Vagina (tissue), 2 donors: Measurements from ENCODE around the gene ACOXL. TPM values are rescaled to one million over a fixed set of nuclear protein-coding genes. Genes with fewer than 3 reads are reported as not detected.

ENCODE experiments used
- DNase-seq, 2 donors: peaks; one replicate each; pipeline ENCODE4 v3.0.0-alpha.2; 2017; ENCODE audit errors: extremely low spot score in 2 of 2
- H3K27ac ChIP-seq: fragments of 200-600 bp; sonication (generic); one replicate; pipeline ENCODE4 v1.5.1; 2019
- H3K27me3 ChIP-seq: fragments of 200-600 bp; sonication (generic); one replicate; pipeline ENCODE4 v1.5.1; 2019
- H3K36me3 ChIP-seq, 2 donors: fragments of 200-600 bp; sonication (generic); one replicate each; pipeline ENCODE4 v1.5.1; 2017 to 2019
- H3K4me1 ChIP-seq: fragments of 200-600 bp; sonication (generic); one replicate; pipeline ENCODE4 v1.5.1; 2019
- H3K4me3 ChIP-seq, 2 donors: fragments of 200-600 bp; sonication (generic); 1 replicate in 1 of 2; 2 replicates in 1 of 2; pipeline ENCODE4 v1.5.1; 2016 to 2019
- H3K9me3 ChIP-seq: fragments of 200-600 bp; sonication (generic); one replicate; pipeline ENCODE4 v1.5.1; 2019
- POLR2A ChIP-seq, 2 donors: fragments of 450-650 bp; IDR thresholded peaks; one replicate each; pipeline ENCODE4 v1.6.1; 2017; ENCODE audit warnings: antibody characterized with exemption in 2 of 2, mild to moderate bottlenecking in 2 of 2, moderate library complexity in 2 of 2
- POLR2AphosphoS5 ChIP-seq, 2 donors: sonication (generic); formaldehyde crosslinking; IDR thresholded peaks; one replicate each; pipeline ENCODE4 v1.9.0; 2017; ENCODE audit warnings: antibody characterized with exemption in 2 of 2, mild to moderate bottlenecking in 2 of 2, low read depth in 1 of 2; ENCODE audit not compliant: insufficient read depth in 1 of 2
- intact Hi-C: fragments of 100-400 bp; cut with DNase I; formaldehyde crosslinking; loops from one replicate; pipeline ENCODE4 v1.15.1; 2023
- total RNA-seq: library from RNA; depleted of rRNA; stranded (reverse); fragments of >200 nt; gene quantifications from one replicate; pipeline ENCODE4 v1.2.3, GENCODE V29; 2016
- TF ChIP-seq, protein P1 (sequence below), 3 experiments: fragments of 450-650 bp in 2 of 3; fragments of 200-600 bp in 1 of 3; sonication (generic) in 1 of 3; IDR thresholded peaks; one replicate each; pipeline ENCODE4 v1.5.1; 2017 to 2019; ENCODE audit warnings: antibody characterized with exemption in 3 of 3, mild to moderate bottlenecking in 2 of 3, moderate library complexity in 2 of 3

The ACOXL gene
- total RNA-seq, 1 donor from 2014 or later: not detected

DNA sequence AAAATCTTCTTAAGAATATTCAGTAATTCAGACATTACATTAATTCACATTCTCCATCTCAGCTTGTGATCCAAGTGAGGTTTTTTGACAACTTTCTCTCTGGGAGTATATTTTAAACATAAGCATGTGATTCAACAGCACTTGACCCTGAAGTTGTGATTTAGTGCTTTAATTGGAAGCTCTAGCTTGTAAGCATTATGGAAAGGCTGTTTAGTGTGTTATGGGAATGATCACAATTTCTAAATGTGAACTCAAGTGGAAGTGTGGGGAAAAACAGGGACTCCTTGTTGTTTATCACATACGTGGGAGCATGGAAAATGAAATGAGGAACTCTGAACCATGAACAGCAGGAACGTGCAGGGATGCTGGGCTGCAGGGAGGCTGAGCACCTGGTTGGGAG is 239.4 kb downstream of the ACOXL start:
- intact Hi-C loops: no loop called here
- no peak overlapping the region for H3K27ac ChIP-seq
- H3K27me3 ChIP-seq: no peaks in the 10 kb centered on the region
- no peak overlapping the region for H3K4me3 ChIP-seq
- H3K36me3 ChIP-seq: no peaks in the 10 kb centered on the region
- no peaks in the 10 kb centered on the region for H3K4me1 ChIP-seq
- H3K9me3 ChIP-seq: no peaks in the 10 kb centered on the region
- TF ChIP-seq POLR2A (IDR thresholded peaks at IDR 0.05) (no peak), POLR2AphosphoS5 (IDR thresholded peaks at IDR 0.05; ENCODE audit: insufficient read depth in 1 of 2, low read depth in 1 of 2) (no peak)
- TF ChIP-seq, protein P1, sequence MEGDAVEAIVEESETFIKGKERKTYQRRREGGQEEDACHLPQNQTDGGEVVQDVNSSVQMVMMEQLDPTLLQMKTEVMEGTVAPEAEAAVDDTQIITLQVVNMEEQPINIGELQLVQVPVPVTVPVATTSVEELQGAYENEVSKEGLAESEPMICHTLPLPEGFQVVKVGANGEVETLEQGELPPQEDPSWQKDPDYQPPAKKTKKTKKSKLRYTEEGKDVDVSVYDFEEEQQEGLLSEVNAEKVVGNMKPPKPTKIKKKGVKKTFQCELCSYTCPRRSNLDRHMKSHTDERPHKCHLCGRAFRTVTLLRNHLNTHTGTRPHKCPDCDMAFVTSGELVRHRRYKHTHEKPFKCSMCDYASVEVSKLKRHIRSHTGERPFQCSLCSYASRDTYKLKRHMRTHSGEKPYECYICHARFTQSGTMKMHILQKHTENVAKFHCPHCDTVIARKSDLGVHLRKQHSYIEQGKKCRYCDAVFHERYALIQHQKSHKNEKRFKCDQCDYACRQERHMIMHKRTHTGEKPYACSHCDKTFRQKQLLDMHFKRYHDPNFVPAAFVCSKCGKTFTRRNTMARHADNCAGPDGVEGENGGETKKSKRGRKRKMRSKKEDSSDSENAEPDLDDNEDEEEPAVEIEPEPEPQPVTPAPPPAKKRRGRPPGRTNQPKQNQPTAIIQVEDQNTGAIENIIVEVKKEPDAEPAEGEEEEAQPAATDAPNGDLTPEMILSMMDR (IDR thresholded peaks at IDR 0.05): no peak
- DNase-seq: no peak

DNA sequence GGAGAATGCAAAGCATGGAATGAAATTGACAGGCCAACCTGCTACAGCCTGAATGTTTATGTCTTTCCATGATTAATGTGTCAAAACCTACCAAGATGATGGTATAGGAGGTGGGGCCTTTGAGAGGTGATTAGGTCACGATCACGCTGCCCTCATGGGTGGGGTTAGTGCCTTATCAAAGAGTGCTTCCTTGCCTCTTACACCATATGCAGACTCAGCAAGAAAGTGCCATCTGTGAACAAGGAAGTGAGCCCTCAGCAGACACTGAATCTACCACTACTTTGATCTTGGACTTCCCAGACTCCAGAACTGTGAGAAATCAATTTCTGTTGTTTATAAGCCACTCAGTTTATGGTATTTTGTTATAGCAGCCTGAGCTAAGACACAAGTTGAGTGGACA is 240.9 kb downstream of the ACOXL start:
- intact Hi-C loops: no loop called here
- Histone ChIP-seq H3K4me3 (no peak overlapping the region), H3K9me3 (no peaks in the 10 kb centered on the region), H3K4me1 (no peaks in the 10 kb centered on the region), H3K27me3 (no peaks in the 10 kb centered on the region), H3K27ac (no peak overlapping the region), H3K36me3 (no peaks in the 10 kb centered on the region)
- TF ChIP-seq, protein P1 (IDR thresholded peaks at IDR 0.05): no peak
- TF ChIP-seq POLR2A (IDR thresholded peaks at IDR 0.05) (no peak), POLR2AphosphoS5 (IDR thresholded peaks at IDR 0.05; ENCODE audit: insufficient read depth in 1 of 2, low read depth in 1 of 2) (no peak)
- no peak for DNase-seq

DNA sequence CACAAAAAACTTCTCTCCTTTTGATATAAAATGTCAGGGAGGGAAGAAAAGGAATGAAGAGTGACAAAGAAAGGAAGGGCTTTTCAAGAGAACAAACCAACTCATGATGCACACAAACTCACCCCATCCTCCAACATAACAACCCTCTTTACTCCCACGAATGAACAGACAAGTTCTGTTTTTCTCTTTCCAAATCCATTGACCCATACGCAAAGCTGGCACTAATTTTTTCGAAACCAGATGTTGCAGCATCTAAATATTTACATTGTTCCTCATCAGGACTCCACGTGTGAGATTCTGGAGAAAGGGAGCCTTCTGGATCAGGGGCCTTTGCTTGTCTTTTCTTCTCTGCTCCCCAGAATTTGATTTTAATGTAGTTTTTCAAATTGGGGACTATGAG is 245.0 kb downstream of the ACOXL start:
- Histone ChIP-seq H3K9me3 (no peaks in the 10 kb centered on the region), H3K27me3 (no peaks in the 10 kb centered on the region), H3K36me3 (no peaks in the 10 kb centered on the region), H3K27ac (no peak overlapping the region), H3K4me1 (no peaks in the 10 kb centered on the region), H3K4me3 (no peak overlapping the region)
- TF ChIP-seq, protein P1 (IDR thresholded peaks at IDR 0.05): no peak
- TF ChIP-seq POLR2AphosphoS5 (IDR thresholded peaks at IDR 0.05; ENCODE audit: insufficient read depth in 1 of 2, low read depth in 1 of 2) (no peak), POLR2A (IDR thresholded peaks at IDR 0.05) (no peak)
- intact Hi-C loops: no loop called here
- no peak for DNase-seq

DNA sequence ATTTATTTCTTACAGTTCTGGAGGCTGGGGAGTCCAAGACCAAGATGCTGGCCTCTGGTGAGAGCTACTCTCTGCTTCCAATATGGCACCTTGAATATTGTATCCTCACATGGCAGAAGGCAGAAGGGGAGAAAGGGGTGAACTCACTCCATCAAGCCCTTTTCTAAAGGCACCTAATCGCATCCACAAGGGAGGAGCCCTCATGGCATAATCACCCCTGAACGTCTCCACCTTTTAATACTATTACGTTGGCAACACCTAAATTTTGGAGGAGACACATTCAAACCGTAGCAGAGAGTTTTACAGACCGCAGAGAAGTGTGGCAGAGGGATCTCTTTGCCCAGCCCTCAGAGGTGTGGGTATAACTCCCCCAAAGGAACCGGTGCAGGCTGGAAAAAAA is 245.8 kb downstream of the ACOXL start:
- H3K4me3 ChIP-seq: no peak overlapping the region
- TF ChIP-seq POLR2A (IDR thresholded peaks at IDR 0.05) (no peak), POLR2AphosphoS5 (IDR thresholded peaks at IDR 0.05; ENCODE audit: insufficient read depth in 1 of 2, low read depth in 1 of 2) (no peak)
- TF ChIP-seq, protein P1 (IDR thresholded peaks at IDR 0.05): no peak
- DNase-seq: peak in 1 of 2 donors; percentile 54
- no peaks in the 10 kb centered on the region for H3K4me1 ChIP-seq
- H3K9me3 ChIP-seq: no peaks in the 10 kb centered on the region
- no peak overlapping the region for H3K27ac ChIP-seq
- intact Hi-C loops: no loop called here
- H3K27me3 ChIP-seq: no peaks in the 10 kb centered on the region
- H3K36me3 ChIP-seq: no peaks in the 10 kb centered on the region

DNA sequence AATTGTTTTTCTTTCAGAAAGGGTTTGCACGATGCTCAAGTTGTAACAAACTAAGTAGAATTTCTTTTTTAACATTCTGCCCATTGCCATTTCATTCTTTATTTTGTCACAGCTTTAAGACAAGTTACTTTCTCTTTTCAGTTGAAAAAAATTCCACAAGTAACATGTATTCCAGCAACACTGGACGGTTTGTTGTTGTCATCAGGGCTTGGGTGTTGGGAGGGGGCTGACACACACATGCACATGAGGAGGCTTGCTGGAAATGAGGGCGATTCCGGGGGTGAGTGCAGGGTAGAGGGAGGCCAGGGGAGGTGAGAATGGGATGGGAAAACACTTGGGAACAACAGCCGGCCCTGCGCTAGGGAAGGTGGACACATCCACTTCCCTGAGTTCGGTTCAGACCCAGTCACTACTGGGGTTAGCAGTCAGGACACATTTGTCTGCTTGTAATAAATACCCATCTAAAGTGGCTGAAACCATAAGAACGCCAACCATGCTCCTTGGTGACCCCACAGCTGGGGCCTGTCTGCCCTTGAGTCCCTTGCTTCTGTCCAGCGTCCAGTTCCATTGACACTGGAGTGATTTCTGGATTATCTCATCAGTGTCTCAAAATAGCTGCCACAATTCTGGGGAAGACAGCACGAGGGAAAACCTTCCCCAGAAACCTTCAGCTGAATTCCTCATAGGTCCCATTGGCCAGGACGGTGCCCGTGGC is 246.5 kb downstream of the ACOXL start:
- intact Hi-C loops: no loop called here
- no peak overlapping the region for H3K27ac ChIP-seq
- H3K4me3 ChIP-seq: no peak overlapping the region
- H3K36me3 ChIP-seq: no peaks in the 10 kb centered on the region
- no peaks in the 10 kb centered on the region for H3K9me3 ChIP-seq
- no peaks in the 10 kb centered on the region for H3K4me1 ChIP-seq
- no peak for TF ChIP-seq POLR2A (IDR thresholded peaks at IDR 0.05)
- no peak for TF ChIP-seq POLR2AphosphoS5 (IDR thresholded peaks at IDR 0.05; ENCODE audit: insufficient read depth in 1 of 2, low read depth in 1 of 2)
- TF ChIP-seq, protein P1 (IDR thresholded peaks at IDR 0.05): no peak
- DNase-seq: peak in 1 of 2 donors; percentile 70
- H3K27me3 ChIP-seq: no peaks in the 10 kb centered on the region
